ENCODE data around the gene SIRPB2.
A peak's percentile ranks its signal among the peaks of the same experiment; 100 is the strongest.

The SIRPB2 gene

GRCh38 chr20:1472556-1473245, 18.5 kb downstream of the SIRPB2 start:
- DNase-seq: no peak

- DNase-seq: no peak
Observed at GRCh38 chr20:1471242-1471641, 20.0 kb downstream of the SIRPB2 start.

GRCh38 chr20:1469925-1470571, 21.2 kb downstream of the SIRPB2 start:
- peak in 39 of 56 donors; percentile 3 to 78 (median 26) for DNase-seq

- DNase-seq: no peak
Observed at GRCh38 chr20:1469306-1469905, 21.8 kb downstream of the SIRPB2 start.

GRCh38 chr20:1468117-1468624, 23.0 kb downstream of the SIRPB2 start:
- no peak for DNase-seq

- DNase-seq: peak in 15 of 56 donors; percentile 1 to 45 (median 25)
Observed at GRCh38 chr20:1467355-1468116, 23.7 kb downstream of the SIRPB2 start.

- no peak for DNase-seq
Observed at GRCh38 chr20:1467082-1467354, 24.2 kb downstream of the SIRPB2 start.

GRCh38 chr20:1466211-1467081, 24.8 kb downstream of the SIRPB2 start, which contains the start of gene NSFL1C:
TSS of gene NSFL1C (minus strand) at chr20:1466849. CDS start at chr20:1466824, 25 bp downstream.
- DNase-seq: peak in 55 of 56 donors; percentile 22 to 97 (median 90)

GRCh38 chr20:1465470-1466210, 25.6 kb downstream of the SIRPB2 start:
- DNase-seq: no peak

- no peak for DNase-seq
Observed at GRCh38 chr20:1463971-1464570, 27.1 kb downstream of the SIRPB2 start.

GRCh38 chr20:1462834-1463233, 28.4 kb downstream of the SIRPB2 start:
- no peak for DNase-seq

- DNase-seq: no peak
Observed at GRCh38 chr20:1462001-1462400, 29.2 kb downstream of the SIRPB2 start.

GRCh38 chr20:1460275-1460674, 30.9 kb downstream of the SIRPB2 start:
- no peak for DNase-seq

GRCh38 chr20:1457992-1458391, 33.2 kb downstream of the SIRPB2 start:
- no peak for DNase-seq

- no peak for DNase-seq
Observed at GRCh38 chr20:1456300-1456699, 34.9 kb downstream of the SIRPB2 start.

- DNase-seq: no peak
Observed at GRCh38 chr20:1450926-1451491, 40.2 kb downstream of the SIRPB2 start.

- DNase-seq: no peak
Observed at GRCh38 chr20:1449370-1449769, 41.9 kb downstream of the SIRPB2 start.

GRCh38 chr20:1448081-1448620, 43.1 kb downstream of the SIRPB2 start:
- no peak for DNase-seq

- DNase-seq: no peak
Observed at GRCh38 chr20:1446536-1446935, 44.7 kb downstream of the SIRPB2 start.
